Spleen (tissue), 11 donors: Measurements from ENCODE around the gene INSYN1. TPM values are rescaled to one million over a fixed set of nuclear protein-coding genes. Genes with fewer than 3 reads are reported as not detected.
"Not testable (repeated sequence)": the region's sequence is repeated elsewhere in the genome, so short reads cannot be mapped to it uniquely, and the experiment has no call there.

ENCODE experiments used
- DNase-seq: peaks from one replicate; pipeline ENCODE4 v3.0.0-alpha.2; 2020
- H3K27ac ChIP-seq, 8 donors: fragments of 200-600 bp; sonication (generic) in 7 of 8; 1 replicate in 4 of 8; 2 replicates in 4 of 8; pipeline versions ENCODE4 v1.5.0 to v1.8.0; 2016 to 2021; ENCODE audit warnings: inconsistent platforms in 4 of 8, mild to moderate bottlenecking in 4 of 8, moderate library complexity in 1 of 8
- H3K27me3 ChIP-seq, 7 donors: fragments of 200-600 bp; sonication (generic) in 6 of 7; replicated peaks in 1 of 7; 1 replicate in 4 of 7; 2 replicates in 3 of 7; pipeline versions ENCODE4 v1.5.0 to v1.8.0; 2016 to 2021; ENCODE audit warnings: inconsistent platforms in 3 of 7, mild to moderate bottlenecking in 1 of 7
- H3K36me3 ChIP-seq, 6 donors: fragments of 200-600 bp; sonication (generic) in 5 of 6; 1 replicate in 4 of 6; 2 replicates in 2 of 6; pipeline versions ENCODE4 v1.5.0 to v1.8.0; 2016 to 2021; ENCODE audit warnings: inconsistent platforms in 2 of 6
- H3K4me1 ChIP-seq, 6 donors: fragments of 200-600 bp; sonication (generic) in 5 of 6; 1 replicate in 3 of 6; 2 replicates in 3 of 6; pipeline versions ENCODE4 v1.5.0 to v1.8.0; 2016 to 2021; ENCODE audit warnings: inconsistent platforms in 3 of 6
- H3K4me3 ChIP-seq, 8 donors: fragments of 200-600 bp; sonication (generic) in 7 of 8; 1 replicate in 4 of 8; 2 replicates in 4 of 8; pipeline versions ENCODE4 v1.5.0 to v1.8.0; 2016 to 2021; ENCODE audit warnings: inconsistent platforms in 4 of 8, mild to moderate bottlenecking in 4 of 8, moderate library complexity in 2 of 8
- H3K9me3 ChIP-seq, 8 donors: fragments of 200-600 bp; sonication (generic) in 7 of 8; 1 replicate in 4 of 8; 2 replicates in 4 of 8; pipeline versions ENCODE4 v1.5.0 to v1.8.0; 2016 to 2021; ENCODE audit warnings: inconsistent platforms in 4 of 8
- CTCF ChIP-seq, 11 experiments: fragments of 200-600 bp in 7 of 11; fragments of 450-650 bp in 4 of 11; sonication (generic) in 4 of 11; IDR thresholded peaks in 8 of 11; conservative IDR thresholded peaks in 3 of 11; 1 replicate in 7 of 11; 2 replicates in 4 of 11; pipeline versions ENCODE4 v1.4.0 to v1.8.0; 2016 to 2021; ENCODE audit warnings: antibody characterized with exemption in 11 of 11, inconsistent platforms in 4 of 11, mild to moderate bottlenecking in 1 of 11
- POLR2A ChIP-seq, 3 donors: fragments of 450-650 bp; IDR thresholded peaks; one replicate each; pipeline ENCODE4 v1.5.1; 2017; ENCODE audit warnings: antibody characterized with exemption in 3 of 3, mild to moderate bottlenecking in 1 of 3
- POLR2AphosphoS5 ChIP-seq, 3 donors: sonication (generic); formaldehyde crosslinking; IDR thresholded peaks; one replicate each; pipeline ENCODE4 v1.5.1; 2017; ENCODE audit warnings: antibody characterized with exemption in 3 of 3
- WGBS, 5 donors: extraction: QIAGEN DNeasy Blood & Tissue Kit in 3 of 5; methylation state at CpG; one replicate each; pipeline versions ENCODE4 v1.1.5 to v1.1.7; 2013 to 2018; 5-methylcytosine and 5-hydroxymethylcytosine counted together
- intact Hi-C: fragments of 100-400 bp; cut with DNase I; formaldehyde crosslinking; loops from one replicate; pipeline ENCODE4 v1.15.0; 2023; ENCODE audit warnings: low total_unique reads
- polyA plus RNA-seq, 3 donors: library from polyadenylated mRNA; stranded (reverse); fragments of 200-250 nt; gene quantifications; one replicate each; pipeline ENCODE4 v1.2.1, GENCODE V29; 2013
- total RNA-seq, 7 donors: library from RNA; depleted of rRNA in 3 of 7; stranded (reverse); fragments of >200 nt in 3 of 7; fragmentation: NEBNext Ultra II Directional in 4 of 7; extraction: Animal tissue kit (Norgen Biotek cat#: 25700) in 4 of 7; gene quantifications; one replicate each; pipeline versions ENCODE4 v1.1.0 to v1.2.1, GENCODE V29; 2016 to 2021
- donor health status: healthy with polysubstance abuse.
- donor health status: DM: no; HTN: no; CAD: no; lungs with moderate emphysema.
- donor health status: DM: no; HTN: no; CAD: no.
- donor health status: Bipolar disorder and iron deficiency.
- donor health status: healthy.
- donor health status: DM: no; HTN: no; CAD: no.
- donor health status: DM: yes; HTN: yes; CAD: no.

The INSYN1 gene
- total and polyA plus RNA-seq, 10 donors: 0.11 to 2.8 (median 0.74) TPM; not detected in 1

DNA sequence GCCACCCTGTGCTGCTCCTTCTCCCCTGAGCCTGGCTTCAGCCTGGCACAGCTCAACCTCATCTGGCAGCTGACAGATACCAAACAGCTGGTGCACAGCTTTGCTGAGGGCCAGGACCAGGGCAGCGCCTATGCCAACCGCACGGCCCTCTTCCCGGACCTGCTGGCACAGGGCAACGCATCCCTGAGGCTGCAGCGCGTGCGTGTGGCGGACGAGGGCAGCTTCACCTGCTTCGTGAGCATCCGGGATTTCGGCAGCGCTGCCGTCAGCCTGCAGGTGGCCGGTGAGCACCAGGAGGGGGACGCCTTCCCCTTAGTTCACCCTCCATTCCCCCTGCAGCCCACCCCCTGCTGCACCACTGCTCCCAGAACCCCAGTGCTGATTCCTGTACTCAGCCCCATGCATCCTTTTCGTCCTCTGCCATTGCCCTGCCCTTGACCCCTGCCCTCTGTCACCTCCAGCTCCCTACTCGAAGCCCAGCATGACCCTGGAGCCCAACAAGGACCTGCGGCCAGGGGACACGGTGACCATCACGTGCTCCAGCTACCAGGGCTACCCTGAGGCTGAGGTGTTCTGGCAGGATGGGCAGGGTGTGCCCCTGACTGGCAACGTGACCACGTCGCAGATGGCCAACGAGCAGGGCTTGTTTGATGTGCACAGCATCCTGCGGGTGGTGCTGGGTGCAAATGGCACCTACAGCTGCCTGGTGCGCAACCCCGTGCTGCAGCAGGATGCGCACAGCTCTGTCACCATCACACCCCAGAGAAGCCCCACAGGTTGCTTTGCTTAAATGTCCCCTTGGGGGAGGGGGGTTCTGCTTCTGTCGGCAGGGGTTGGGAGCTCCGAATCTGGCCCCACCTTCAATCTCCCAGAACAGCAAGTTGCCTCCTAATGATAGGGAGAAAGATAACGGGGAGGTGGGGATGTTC lies 50.6 kb downstream of the INSYN1 start:
- H3K4me1 ChIP-seq: peaks cover 2 to 25% (median 10%) of the 10 kb centered on the region in 6 donors
- not testable (repeated sequence) for DNase-seq, H3K27ac ChIP-seq, H3K4me3 ChIP-seq, H3K9me3 ChIP-seq
- peaks cover 0 to 36% (median 0%) of the 10 kb centered on the region in 7 donors for H3K27me3 ChIP-seq
- WGBS, 5 donors: 79 to 95% (median 85%) methylated on average over 28 to 33 of the region's 33 CpGs
- H3K36me3 ChIP-seq: peaks cover 0 to 53% (median 2%) of the 10 kb centered on the region in 6 donors
- intact Hi-C loops: loop anchor here (5.0 kb wide), 2 partner anchors 65 to 150 kb away; no protein-coding TSS in a partner anchor

GRCh38 chr15:73700041-73700842 lies 52.9 kb downstream of the INSYN1 start:
- TF ChIP-seq POLR2A (IDR thresholded peaks at IDR 0.05) (no peak), POLR2AphosphoS5 (IDR thresholded peaks at IDR 0.05) (no peak), CTCF (IDR thresholded peaks at IDR 0.05 in 8 of 11, conservative IDR thresholded peaks at IDR 0.05 in 3 of 11) (peak; percentile 75 to 95 (median 89))
- intact Hi-C loops: loop anchor here (5.0 kb wide), 2 partner anchors 63 to 148 kb away; no protein-coding TSS in a partner anchor
- Histone ChIP-seq H3K36me3 (peaks cover 0 to 37% (median 2%) of the 10 kb centered on the region in 6 donors), H3K27ac (no peak overlapping the region), H3K4me3 (no peak overlapping the region), H3K4me1 (peaks cover 18 to 45% (median 33%) of the 10 kb centered on the region in 6 donors), H3K9me3 (no peaks in the 10 kb centered on the region), H3K27me3 (peaks cover 0 to 44% (median 0%) of the 10 kb centered on the region in 7 donors)
- WGBS, 5 donors: 25 to 32% (median 31%) methylated on average over 13 of the region's 13 CpGs
- peak; percentile 87 for DNase-seq

DNA sequence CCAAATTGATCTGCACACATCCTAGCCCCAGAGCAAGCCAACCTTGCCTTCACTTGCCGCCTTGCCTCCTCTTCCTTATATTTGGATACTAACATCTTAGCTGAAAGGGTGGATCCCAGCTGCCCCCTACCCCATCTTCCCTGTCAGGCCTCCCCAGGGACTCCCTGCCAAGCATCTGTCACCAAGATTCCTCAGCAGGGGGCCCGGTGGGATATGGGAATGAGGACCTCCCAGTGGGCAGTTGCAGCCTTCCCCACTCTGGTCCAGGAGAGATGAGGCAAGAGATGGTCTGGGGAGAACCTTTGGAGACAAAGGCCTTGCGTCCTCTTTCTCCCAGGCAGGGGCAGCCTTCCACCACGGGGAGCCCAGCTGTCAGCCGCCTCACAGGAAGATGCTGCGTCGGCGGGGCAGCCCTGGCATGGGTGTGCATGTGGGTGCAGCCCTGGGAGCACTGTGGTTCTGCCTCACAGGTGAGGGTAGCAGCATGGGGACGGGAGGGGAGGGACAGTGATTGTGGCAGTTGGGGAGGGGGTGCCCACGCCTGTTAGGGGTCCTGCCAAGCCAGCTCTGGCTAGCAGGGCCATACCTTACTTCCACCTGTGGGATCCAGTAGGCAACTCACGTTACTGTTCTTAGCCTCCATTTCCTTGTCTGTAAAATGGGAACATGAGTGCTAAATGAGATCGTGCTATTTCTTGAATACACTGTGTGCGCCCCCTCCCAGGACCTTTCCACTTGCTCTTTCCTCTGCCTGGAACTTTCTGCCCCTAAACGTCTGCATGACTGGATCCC lies 53.7 kb downstream of the INSYN1 start:
- H3K36me3 ChIP-seq: peaks cover 0 to 29% (median 2%) of the 10 kb centered on the region in 6 donors

More for the DNA sequence above, 53.7 kb downstream of the INSYN1 start:
- DNase-seq: no peak
- Histone ChIP-seq H3K4me3 (no peak overlapping the region), H3K27me3 (peaks cover 0 to 46% (median 0%) of the 10 kb centered on the region in 7 donors), H3K9me3 (no peaks in the 10 kb centered on the region), H3K4me1 (peaks cover 18 to 49% (median 37%) of the 10 kb centered on the region in 6 donors), H3K27ac (no peak overlapping the region)
- intact Hi-C loops: loop anchor here (5.0 kb wide), 2 partner anchors 62 to 147 kb away; no protein-coding TSS in a partner anchor
- TF ChIP-seq POLR2AphosphoS5 (IDR thresholded peaks at IDR 0.05) (no peak), POLR2A (IDR thresholded peaks at IDR 0.05) (no peak), CTCF (IDR thresholded peaks at IDR 0.05 in 8 of 11, conservative IDR thresholded peaks at IDR 0.05 in 3 of 11) (no peak)
- WGBS, 5 donors: 67 to 90% (median 80%) methylated on average over 7 to 14 of the region's 14 CpGs
